ENCODE measurements around the gene DRAM1.
A peak's percentile ranks its signal among the peaks of the same experiment; 100 is the strongest.
"Not testable (repeated sequence)": the region's sequence is repeated elsewhere in the genome, so short reads cannot be mapped to it uniquely, and the experiment has no call there.

DRAM1 gene

DNA sequence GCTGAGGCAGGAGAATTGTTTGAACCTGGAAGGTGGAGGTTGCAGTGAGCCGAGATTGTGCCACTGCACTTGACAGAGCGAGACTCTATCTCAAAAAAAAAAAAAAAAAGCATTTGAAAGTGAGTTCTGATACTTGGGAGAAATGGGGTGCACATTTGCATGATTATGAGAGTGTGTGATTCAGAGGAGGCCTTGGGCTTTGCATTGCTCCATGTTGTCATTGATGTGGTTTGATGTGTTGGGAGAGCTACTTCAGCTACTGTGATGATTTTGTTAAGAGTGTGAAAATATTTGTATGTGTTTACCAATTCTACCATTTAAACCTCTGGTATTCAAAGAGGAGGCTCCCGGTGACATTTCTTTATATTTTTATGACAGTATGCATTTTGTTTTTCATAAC lies 24.4 kb downstream of the DRAM1 start:
- DNase-seq (ENCODE audit: extremely low read depth in 1 of 2, low read depth in 1 of 2): no peak

DNA sequence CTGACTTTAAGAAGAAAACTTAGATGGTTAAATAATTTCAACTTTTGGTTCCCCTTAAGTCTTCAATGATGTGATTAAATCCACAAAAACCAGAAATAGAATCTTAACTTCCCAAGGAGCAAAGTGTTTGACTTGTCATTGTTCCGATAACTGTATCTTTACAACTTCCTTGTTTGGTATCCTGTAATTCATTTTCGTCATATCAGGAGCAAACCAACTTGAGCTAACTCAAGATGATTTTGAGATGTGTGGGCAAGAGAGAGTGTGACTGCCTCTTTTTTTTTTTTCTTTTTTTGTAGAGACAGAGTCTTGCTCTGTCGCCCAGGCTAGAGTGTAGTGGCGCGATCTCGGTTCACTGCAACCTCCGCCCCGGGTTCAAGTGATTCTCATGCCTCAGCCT lies 25.3 kb downstream of the DRAM1 start:
- DNase-seq (ENCODE audit: extremely low read depth in 1 of 2, low read depth in 1 of 2): no peak

DNA sequence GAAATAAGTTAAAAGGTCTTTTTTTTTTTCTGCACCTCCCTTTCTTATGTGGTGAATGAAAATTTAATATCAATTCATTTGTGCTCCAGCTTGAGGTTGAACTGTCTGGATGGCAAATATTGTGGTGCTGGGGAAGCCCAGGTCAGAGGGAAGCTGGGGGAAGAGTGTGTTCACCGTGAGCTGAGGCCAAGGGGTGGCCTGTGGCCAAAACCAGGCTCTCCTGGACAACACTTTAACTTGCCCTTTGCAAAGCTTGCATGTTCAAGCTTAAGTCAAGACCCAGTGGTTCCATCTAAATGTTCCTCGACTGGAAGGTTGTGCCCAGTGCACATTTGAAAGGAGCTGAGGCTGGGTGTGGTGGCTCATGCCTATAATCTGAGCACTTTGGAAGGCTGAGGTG lies 28.8 kb downstream of the DRAM1 start:
- DNase-seq (ENCODE audit: extremely low read depth in 1 of 2, low read depth in 1 of 2): no peak

DNA sequence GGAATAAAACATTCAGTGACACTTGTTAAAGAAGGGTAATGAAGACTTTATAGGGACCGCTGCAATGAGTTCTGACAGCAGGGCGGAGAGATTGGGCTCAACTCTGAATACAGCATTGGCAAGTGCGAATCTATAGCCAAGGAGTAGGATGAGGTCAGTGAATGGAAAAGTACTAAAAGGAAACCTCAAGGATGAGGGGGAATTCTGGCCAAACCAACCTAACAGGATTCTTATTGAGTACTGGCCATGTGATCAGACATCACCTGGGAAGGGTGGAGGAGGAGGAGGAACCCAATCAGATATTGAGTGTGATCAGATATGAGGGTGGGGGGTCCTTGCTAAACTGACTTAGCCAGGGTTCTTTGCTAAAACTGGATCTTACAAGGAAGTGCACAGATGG lies 31.0 kb downstream of the DRAM1 start:
- no peak for DNase-seq (ENCODE audit: extremely low read depth in 1 of 2, low read depth in 1 of 2)

DNA sequence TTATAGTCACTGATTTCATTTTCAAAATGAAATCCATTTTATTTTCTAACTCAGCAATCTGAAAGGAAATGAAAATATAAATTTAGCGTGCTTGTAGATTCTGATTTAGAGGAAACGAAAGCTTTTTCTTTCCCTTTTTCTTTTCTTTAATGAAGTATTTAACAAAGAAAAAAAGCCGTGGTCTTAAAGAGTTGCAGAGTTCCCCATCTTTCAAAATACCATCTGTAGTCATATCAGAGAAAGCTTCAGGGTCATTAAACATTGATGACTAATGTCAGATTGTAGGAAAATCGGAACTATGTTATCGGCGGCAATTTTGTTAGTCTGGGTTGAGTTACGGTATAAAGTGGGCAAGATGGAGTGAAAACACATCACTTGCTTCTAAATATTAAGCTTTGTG lies 32.3 kb downstream of the DRAM1 start:
- DNase-seq (ENCODE audit: extremely low read depth in 1 of 2, low read depth in 1 of 2): no peak

DNA sequence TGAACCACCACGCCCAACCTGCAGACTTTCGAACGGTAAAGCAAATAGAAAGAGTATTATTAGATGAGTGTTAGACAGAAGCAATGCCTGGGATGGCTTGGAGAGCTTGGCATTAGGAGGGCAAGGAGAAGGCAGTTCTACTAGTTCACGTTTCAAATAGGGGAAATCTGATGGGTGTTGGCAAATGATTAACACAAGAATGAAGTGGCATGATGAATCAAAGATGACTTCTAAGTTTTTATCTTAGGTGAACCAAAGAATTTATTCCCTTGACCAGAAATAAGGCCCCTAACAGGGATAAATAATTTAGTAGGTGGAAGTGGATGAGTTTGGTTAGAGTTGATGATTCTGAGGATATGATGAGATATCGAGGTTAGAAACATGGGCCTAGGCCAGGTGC lies 38.5 kb downstream of the DRAM1 start:
- DNase-seq (ENCODE audit: extremely low read depth in 1 of 2, low read depth in 1 of 2): no peak

DNA sequence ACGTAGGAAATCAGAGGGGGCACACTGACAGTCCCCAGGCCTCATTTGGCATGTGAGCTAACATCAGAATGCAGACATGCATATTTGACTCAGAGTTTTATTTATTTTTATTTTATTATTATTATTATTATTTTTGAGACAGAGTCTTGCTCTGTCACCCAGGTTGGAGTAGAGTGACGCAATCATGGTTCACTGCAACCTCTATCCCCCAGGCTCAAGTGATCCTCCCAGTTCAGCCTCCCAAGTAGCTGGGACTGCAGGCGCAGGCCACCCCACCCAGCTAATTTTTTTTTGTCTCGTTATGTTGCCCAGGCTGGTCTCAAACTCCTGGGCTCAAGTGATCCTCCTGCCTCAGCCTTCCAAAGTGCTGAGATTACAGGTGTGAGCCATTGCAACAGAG lies 41.4 kb downstream of the DRAM1 start:
- not testable (repeated sequence) for DNase-seq (ENCODE audit: extremely low read depth in 1 of 2, low read depth in 1 of 2)

DNA sequence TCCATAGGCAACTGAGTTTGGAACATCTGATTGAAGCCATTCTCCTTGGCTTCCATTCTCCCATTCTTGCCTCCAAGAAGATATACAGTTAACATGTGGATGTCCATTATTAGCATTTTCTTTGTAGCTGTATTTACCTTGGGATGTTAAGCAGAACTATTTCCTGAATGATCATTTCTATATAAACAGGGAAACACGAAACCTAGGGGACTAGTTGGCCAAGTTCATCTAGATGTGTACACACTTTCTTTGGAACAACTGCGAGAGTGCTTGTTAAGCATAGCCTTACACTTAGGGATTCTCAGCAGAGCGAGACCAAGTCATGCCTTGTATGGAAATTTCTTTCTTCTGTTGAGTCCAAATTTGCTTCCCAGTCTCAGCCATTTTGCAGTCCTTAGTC lies 42.1 kb downstream of the DRAM1 start:
- no peak for DNase-seq (ENCODE audit: extremely low read depth in 1 of 2, low read depth in 1 of 2)

DNA sequence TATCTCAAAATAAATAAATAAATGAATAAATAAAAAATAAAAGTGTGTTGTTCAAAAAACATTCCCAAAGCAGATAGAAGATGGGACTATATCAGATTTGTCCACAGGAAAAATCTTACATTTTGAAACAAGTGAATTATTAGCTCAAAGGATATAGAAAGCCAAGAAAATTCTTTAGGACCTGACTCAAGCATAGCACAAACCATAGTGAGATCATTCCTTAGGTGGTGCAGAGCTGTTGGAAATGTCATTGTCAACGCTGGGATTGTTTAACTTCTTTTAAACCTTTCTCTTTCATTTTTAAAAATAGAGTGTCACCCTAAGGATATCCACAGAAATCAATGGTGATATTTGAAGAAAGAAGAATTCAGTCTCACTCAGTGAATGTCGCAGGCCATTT lies 43.5 kb downstream of the DRAM1 start:
- no peak for DNase-seq (ENCODE audit: extremely low read depth in 1 of 2, low read depth in 1 of 2)

DNA sequence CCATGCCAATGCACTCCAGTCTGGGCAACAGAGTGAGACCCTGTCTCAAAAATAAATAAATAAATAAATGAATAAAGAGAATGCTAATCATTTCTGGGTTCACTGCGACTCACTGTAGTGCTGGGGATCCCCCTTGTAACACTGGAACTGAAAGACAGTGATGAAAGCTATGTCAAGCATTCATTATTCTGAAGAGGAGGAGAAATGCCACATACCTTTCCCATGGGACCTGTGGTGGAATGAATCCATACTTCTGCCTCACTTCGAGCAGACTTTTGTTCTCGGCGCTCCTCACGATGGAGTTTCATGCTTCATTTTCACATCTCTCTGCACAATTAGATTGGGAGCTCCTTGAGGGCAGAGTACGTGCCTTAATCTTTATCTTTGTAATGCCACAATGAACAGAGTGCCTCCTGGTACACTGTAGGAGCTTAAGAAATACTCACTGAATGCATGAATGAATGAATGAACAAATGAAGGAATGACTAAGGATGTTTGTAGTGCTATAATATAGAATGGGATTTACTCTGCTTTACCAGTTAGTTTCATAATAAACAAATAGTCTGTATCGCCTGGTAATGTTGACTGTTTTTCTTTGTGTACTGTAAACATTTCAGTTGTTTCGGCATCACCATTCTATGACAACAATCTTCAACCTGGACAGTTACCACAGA lies 45.8 kb downstream of the DRAM1 start:
- DNase-seq (ENCODE audit: extremely low read depth in 1 of 2, low read depth in 1 of 2): no peak

DNA sequence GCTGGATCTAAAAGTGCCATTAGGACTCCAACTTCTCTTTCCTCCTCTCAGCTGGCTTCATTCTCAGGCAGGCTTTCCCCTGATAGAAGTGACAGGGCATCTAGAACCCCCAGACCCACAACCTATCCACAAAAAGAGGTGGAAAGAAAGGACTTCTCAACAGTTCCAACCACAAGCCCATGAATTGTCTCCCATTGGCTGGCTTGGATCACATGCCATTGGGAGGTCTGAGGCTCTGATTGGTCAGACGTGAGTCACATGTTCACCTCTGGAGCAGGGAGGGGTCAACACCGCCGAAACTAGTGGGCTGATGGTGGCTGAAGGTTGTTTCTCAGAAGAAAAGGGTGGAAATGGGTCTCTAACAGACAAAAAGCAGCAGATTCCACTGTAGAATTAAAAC lies 47.2 kb downstream of the DRAM1 start:
- DNase-seq (ENCODE audit: extremely low read depth in 1 of 2, low read depth in 1 of 2): no peak

DNA sequence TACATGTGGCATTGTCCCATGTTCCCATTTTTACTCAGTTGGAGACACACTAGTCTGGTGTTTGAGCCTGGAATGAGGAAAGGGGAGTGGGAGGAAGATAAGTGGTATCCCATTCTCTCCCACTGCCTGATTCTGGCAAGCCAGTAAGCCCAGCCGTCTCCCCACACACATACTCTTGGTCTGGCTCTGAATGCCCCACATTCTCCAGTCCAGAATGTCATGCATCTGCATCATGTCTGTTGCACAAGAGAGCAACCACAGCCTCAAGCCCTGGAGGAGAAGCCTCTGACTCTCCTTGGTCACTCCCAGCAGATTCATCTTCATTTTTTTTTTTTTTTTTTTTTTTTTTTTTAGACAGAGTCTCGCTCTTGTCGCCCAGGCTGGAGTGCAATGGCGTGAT lies 48.0 kb downstream of the DRAM1 start:
- DNase-seq (ENCODE audit: extremely low read depth in 1 of 2, low read depth in 1 of 2): no peak

DNA sequence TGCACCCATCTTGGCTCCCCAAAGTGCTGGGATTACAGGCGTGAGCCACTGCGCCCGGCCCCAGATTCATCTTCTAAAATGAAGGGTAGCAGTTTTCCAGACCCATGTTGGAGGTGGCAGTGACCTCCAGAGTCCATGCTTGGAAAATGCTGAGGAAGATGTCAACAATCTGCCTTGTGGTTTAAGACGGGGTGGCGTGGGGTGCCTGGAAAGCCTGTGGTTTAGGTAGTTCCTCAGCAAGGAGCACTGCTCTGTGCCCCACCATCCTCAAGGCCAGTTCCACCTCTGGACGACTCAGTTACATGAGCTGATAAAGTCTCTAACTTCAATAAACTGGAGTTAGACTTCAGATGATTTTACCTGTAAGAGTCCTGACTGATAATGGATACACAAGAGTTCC lies 48.6 kb downstream of the DRAM1 start:
- DNase-seq (ENCODE audit: extremely low read depth in 1 of 2, low read depth in 1 of 2): no peak

DNA sequence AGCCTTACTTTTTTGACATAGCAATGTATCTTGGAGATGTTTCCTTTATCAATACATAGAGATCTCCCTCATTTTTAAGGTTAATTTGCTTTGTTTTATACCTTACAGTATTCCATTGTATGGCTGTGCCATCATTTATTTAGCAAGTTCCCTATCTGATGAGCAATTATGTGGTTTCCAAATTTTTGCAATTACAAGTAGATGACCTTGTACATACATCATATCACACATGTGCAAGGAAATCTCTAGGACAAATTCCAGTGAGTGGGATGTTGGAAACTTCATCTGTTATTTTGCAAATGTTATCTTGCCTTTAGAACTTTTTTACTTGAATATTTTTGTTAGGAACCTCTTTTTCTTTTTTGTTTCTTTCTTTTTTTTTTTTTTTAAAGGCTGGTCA lies 49.7 kb downstream of the DRAM1 start:
- DNase-seq (ENCODE audit: extremely low read depth in 1 of 2, low read depth in 1 of 2): no peak

DNA sequence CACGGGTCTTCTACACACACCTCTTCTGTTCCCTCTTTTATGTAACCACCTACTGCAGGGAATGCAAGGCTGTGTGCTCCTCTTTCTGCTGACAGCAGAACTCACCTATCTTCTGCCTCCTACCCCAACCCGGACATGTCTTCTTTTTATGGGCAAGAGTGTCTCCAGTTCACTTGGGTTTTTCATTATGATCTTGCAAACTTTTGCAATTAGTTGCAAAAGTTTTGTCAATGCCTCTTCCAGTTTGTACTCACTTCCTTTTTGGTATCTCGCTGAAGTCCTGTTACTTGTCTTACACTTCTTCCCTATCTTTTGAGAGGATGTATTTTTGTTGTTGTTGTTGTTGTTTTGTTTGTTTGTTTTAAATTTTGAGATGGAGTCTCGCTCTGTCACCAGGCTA lies 50.6 kb downstream of the DRAM1 start:
- no peak for DNase-seq (ENCODE audit: extremely low read depth in 1 of 2, low read depth in 1 of 2)

DNA sequence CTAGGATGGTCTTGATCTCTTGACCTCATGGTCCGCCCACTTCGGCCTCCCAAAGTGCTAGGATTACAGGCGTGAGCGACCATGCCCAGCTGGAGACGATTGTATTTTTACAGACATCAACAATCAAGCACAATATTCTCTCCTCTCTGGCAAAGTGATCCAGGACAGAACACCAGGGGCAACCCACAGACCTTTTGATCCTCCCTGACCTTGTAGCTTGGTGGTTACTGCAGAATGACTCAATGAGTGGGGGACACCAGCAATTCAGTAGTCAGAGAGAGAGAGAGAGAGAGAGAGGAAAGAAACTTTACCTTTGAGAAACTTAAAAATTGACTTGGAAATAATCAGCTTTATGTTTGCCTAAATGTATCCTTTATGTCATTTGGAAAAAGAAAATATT lies 51.2 kb downstream of the DRAM1 start:
- no peak for DNase-seq (ENCODE audit: extremely low read depth in 1 of 2, low read depth in 1 of 2)

DNA sequence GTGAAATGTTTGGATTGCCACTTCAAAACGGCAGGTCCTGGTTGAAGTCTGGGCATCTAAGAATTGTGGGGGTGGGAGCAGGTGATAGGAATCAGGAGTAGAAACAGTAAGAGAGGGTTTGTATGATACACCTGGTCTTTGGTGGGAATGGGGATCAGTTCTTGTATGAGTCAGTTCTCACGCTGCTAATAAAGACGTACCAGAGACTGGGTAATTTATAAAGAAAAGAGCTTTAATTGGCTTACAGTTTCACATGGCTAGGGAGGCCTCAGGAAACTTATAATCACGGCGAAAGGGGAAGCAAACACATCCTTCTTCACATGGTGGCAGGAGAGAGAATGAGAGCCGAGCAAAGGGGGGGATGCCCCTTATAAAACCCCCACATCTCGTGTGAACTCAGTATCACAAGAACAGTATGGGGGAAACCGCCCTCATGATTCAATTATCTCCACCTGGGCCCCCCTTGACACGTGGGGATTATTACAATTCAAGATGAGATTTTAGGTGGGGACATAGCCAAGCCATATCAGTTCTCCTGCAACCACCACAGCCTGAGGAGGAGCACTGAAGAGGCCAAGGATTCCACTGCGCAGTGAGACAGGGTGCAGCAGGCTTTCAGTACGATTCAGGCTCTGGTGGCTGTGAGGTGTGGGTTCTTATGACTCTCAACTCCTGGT lies 52.1 kb downstream of the DRAM1 start:
- DNase-seq (ENCODE audit: extremely low read depth in 1 of 2, low read depth in 1 of 2): no peak

DNA sequence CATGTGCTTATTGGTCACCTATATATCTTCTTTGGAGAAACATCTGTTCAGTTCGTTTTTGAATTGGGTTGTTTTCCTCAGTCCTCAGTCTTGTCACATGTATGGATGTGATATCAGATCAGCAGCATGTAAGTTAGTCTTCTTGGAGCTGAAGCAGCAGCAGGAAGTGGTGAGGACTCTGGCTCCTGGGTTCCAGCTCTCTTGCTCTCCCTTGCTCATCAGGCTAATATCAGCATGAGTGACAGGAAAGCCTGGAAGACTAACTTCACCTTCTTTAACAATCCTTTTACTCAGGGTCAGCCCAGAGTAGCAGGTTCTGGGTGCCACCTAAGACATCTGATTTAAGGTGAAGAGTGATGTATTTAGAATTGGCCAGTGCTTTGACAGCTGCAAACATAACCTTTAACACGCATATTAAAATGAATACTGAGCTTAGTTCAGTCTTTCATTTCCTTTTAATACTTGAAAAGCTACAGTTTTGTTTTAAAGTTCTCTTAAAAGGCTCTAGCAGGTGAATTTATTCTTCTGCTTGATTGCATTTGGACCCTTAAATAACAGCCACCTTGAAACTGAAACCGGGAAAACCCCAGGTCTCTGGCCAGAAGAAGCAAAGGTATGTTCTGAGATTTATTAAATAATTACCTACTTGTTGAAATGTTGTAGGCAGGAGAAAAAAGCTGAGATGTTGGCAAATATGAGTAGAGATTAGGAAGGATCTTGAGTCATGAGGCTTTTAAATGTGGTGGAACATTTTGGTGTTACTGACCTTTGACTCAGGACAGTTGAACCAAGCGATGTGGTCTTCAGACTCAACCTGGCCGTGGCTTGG lies 54.3 kb downstream of the DRAM1 start:
- DNase-seq (ENCODE audit: extremely low read depth in 1 of 2, low read depth in 1 of 2): no peak

DNA sequence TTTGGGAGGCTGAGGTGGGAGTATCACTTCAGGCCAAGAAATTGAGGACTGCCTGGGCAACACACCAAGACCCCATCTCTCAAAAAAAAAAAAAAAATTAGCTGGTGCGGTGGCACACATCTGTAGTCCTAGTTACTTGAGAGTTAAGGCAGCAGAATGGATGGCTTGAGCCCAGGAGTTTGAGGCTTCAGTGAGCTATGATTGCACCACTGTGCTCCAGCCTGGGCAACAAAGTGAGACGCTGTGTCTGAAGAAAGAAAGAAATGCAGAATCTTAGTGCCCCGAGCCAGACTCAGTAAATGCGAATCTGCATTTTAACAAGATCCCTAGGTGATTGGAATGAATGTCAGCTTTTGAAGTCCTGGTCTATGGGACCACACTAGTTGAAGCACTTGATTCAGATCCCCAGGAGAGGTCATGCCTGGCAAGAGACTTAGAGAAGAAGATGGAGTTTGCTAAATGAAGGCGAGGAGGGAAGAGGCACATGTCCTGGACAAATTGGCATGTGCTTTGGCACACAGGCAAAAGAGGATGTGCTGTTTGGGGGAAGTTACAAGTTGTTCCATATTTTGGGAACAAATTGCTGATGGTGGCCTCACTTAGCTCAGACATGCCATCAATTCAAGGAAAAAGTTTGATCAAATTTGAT lies 56.6 kb downstream of the DRAM1 start:
- no peak for DNase-seq (ENCODE audit: extremely low read depth in 1 of 2, low read depth in 1 of 2)

DNA sequence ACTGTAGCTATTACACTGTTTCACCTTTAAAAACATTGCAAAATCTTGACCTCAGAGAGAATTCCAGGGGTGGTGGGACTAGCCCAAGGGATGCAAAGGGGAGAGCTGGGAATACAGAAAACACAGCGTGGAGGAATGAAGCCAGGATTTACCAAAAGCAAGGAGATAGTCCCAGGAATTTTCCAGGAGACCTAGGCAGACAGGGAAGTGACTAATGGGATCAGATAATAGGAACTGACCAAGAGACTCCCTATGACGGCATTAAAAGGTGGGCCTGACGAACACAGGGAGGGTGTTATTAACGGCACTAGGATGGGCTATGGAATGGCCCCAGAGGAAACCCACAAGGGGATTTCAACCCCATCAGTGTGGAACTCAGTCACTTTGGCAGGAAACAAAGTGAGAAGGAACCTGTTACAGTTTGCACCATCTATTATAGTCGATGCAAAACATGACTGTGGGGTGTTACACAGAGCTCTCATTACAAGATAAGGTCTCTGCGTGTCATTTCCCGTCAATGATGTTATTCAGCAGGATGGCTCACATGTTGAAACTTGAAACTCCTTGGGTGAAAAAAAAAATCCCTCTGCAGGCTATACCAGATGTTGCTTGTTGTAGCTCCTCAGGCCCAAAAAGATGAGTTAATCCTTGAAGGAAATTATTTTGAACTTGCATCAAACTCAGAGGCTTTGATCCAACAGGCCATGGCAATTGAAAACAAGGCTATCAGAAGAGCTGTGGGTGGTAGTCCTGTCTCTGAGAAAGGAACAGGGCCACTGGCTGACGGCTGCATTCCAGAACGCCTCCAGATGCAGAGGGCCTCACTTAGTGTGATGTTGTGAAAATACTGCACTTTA lies 58.7 kb downstream of the DRAM1 start:
- peak in 1 of 2 donors; percentile 11 for DNase-seq (ENCODE audit: extremely low read depth in 1 of 2, low read depth in 1 of 2)

DNA sequence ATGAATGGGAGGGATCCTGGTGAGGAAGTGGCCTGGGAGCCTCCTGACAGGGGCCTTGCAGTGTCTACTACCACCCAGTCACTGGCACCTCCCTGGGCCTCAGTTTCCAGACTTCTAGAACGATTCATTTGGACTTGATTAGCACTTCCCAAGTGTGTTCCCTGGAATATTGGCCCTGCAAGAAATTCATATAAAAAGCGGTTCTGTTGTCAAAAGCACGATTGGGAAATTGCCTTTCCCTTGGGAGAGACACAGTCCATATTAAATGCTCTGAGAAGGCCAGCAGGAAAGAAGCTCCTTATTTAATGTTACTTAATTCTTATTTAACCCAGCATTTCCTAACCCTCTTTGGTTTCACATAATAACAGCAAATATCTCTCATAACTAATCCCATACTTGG lies 61.9 kb downstream of the DRAM1 start:
- DNase-seq (ENCODE audit: extremely low read depth in 1 of 2, low read depth in 1 of 2): no peak
